ENCODE results near the gene SLC8B1.

- TF ChIP-seq POLR2A (IDR thresholded peaks at IDR 0.05; ENCODE audit: low read length) (no peak), GATA1 (IDR thresholded peaks at IDR 0.05; ENCODE audit: low read depth, low read length) (no peak)
Measured at GRCh38 chr12:113345318-113345717, 10.4 kb upstream of the SLC8B1 start.
